Fibroblast of lung (primary cell): ENCODE data around the gene IFNA4. TPM values are rescaled to one million over a fixed set of nuclear protein-coding genes. Genes with fewer than 3 reads are reported as not detected.

Source experiments
- DNase-seq, 2 donors: peaks; one replicate each; pipeline versions ENCODE4 v3.0.0 to v3.0.0-alpha.2; 2010; ENCODE audit warnings: low read depth in 2 of 2
- H2AFZ ChIP-seq: 2 replicates; pipeline ENCODE4 v1.5.1; 2012; ENCODE audit warnings: low read length, control low read depth, inconsistent platforms
- H3K27ac ChIP-seq: 2 replicates; pipeline ENCODE4 v1.5.1; 2011; ENCODE audit warnings: low read length, control low read depth; ENCODE audit not compliant: insufficient read depth
- H3K27me3 ChIP-seq: 2 replicates; pipeline ENCODE4 v1.5.1; 2011; ENCODE audit warnings: mild to moderate bottlenecking, low read length; ENCODE audit not compliant: control insufficient read depth, insufficient read depth
- H3K36me3 ChIP-seq: 2 replicates; pipeline ENCODE4 v1.5.1; 2011; ENCODE audit warnings: low read length; ENCODE audit not compliant: control insufficient read depth, insufficient read depth
- H3K4me1 ChIP-seq: 2 replicates; pipeline ENCODE4 v1.5.1; 2011; ENCODE audit warnings: low read length; ENCODE audit not compliant: control insufficient read depth, insufficient read depth; ENCODE audit errors: extremely low read depth
- H3K4me2 ChIP-seq: 2 replicates; pipeline ENCODE4 v1.5.1; 2011; ENCODE audit warnings: low read length, control low read depth; ENCODE audit not compliant: insufficient read depth; ENCODE audit errors: extremely low read depth
- H3K4me3 ChIP-seq, 4 experiments: fragments of 200-600 bp in 1 of 4; sonication (generic) in 1 of 4; replicated peaks in 1 of 4; 2 replicates each; pipeline ENCODE4 v1.5.1; 2011 to 2016; ENCODE audit warnings: low read length in 4 of 4, low read depth in 3 of 4, mild to moderate bottlenecking in 3 of 4, control low read depth in 2 of 4, inconsistent platforms in 1 of 4, mixed read lengths in 1 of 4; ENCODE audit not compliant: insufficient read depth in 1 of 4; ENCODE audit errors: control extremely low read depth in 1 of 4
- H3K79me2 ChIP-seq: 2 replicates; pipeline ENCODE4 v1.5.1; 2012; ENCODE audit warnings: mild to moderate bottlenecking, low read length, inconsistent platforms; ENCODE audit not compliant: control insufficient read depth, insufficient read depth
- H3K9ac ChIP-seq: 2 replicates; pipeline ENCODE4 v1.5.1; 2011; ENCODE audit warnings: mild to moderate bottlenecking, low read length, control low read depth; ENCODE audit not compliant: insufficient read depth
- H3K9me3 ChIP-seq: 2 replicates; pipeline ENCODE4 v1.5.1; 2012; ENCODE audit warnings: low read depth, low read length; ENCODE audit not compliant: control insufficient read depth, insufficient read depth
- H4K20me1 ChIP-seq: 2 replicates; pipeline ENCODE4 v1.5.1; 2011; ENCODE audit warnings: low read length; ENCODE audit not compliant: control insufficient read depth, insufficient read depth; ENCODE audit errors: extremely low read depth
- EZH2 ChIP-seq: IDR thresholded peaks from 2 replicates; pipeline ENCODE4 v1.5.1; 2012; ENCODE audit warnings: low read length, control low read depth, mild to moderate bottlenecking; ENCODE audit errors: missing control alignments
- polyA plus RNA-seq, 2 donors: library from polyadenylated mRNA; depleted of rRNA in 1 of 2; stranded (reverse) in 1 of 2; unstranded in 1 of 2; fragments of >200 nt; gene quantifications; 2 replicates each; pipeline ENCODE4 v1.2.1, GENCODE V29; 2011 to 2012; ENCODE audit warnings: missing spikeins in 1 of 2
- total RNA-seq: library from RNA; depleted of rRNA; stranded (reverse); fragments of >200 nt; gene quantifications from 2 replicates; pipeline ENCODE4 v1.2.1, GENCODE V29; 2014
- TF ChIP-seq, protein P1 (sequence below), 2 donors: IDR thresholded peaks in 1 of 2; conservative IDR thresholded peaks in 1 of 2; 1 replicate in 1 of 2; 2 replicates in 1 of 2; pipeline ENCODE4 v1.5.1; 2011 to 2012; ENCODE audit warnings: low read length in 2 of 2, control low read depth in 1 of 2, inconsistent platforms in 1 of 2, low read depth in 1 of 2, mild to moderate bottlenecking in 1 of 2

IFNA4 gene
- total and polyA plus RNA-seq, 2 donors (not counting 1 experiment from before 2014, with no cell fraction given) = not detected

DNA sequence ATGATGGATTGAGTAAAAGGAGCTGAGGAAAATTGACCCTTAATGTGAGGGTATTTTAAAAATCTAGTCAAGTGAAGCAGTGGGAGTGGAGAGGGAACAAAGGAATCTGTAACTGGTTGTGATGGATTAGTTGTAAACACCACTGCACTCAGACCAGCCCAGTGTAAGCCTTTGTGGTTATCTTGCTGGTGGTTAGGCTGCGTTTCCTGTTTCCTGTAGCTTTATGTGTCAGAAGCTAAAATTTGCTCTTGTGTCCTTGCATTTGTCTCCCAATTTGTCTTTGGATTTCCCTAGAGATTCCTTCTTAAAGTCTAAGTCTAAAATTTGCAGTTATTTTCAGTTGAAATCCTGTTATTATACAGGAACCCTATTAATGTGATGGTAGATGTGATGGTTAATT is 27.2 kb downstream of the IFNA4 start:
- DNase-seq = peak in 1 of 2 donors; percentile 48
- Histone ChIP-seq H3K4me3 (no peak overlapping the region), H3K4me2 (no peak overlapping the region), H3K27ac (no peak overlapping the region), H2AFZ (no peak overlapping the region), H3K27me3 (no peaks in the 10 kb centered on the region), H4K20me1 (no peaks in the 10 kb centered on the region), H3K4me1 (no peaks in the 10 kb centered on the region), H3K36me3 (no peaks in the 10 kb centered on the region), H3K79me2 (no peaks in the 10 kb centered on the region), H3K9ac (no peak overlapping the region), H3K9me3 (no peaks in the 10 kb centered on the region)
- TF ChIP-seq, protein P1, sequence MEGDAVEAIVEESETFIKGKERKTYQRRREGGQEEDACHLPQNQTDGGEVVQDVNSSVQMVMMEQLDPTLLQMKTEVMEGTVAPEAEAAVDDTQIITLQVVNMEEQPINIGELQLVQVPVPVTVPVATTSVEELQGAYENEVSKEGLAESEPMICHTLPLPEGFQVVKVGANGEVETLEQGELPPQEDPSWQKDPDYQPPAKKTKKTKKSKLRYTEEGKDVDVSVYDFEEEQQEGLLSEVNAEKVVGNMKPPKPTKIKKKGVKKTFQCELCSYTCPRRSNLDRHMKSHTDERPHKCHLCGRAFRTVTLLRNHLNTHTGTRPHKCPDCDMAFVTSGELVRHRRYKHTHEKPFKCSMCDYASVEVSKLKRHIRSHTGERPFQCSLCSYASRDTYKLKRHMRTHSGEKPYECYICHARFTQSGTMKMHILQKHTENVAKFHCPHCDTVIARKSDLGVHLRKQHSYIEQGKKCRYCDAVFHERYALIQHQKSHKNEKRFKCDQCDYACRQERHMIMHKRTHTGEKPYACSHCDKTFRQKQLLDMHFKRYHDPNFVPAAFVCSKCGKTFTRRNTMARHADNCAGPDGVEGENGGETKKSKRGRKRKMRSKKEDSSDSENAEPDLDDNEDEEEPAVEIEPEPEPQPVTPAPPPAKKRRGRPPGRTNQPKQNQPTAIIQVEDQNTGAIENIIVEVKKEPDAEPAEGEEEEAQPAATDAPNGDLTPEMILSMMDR (conservative IDR thresholded peaks at IDR 0.05 in 1 of 2, IDR thresholded peaks at IDR 0.05 in 1 of 2; ENCODE audit: low read depth in 1 of 2, low read length in 2 of 2) = no peak
- no peak for TF ChIP-seq EZH2

DNA sequence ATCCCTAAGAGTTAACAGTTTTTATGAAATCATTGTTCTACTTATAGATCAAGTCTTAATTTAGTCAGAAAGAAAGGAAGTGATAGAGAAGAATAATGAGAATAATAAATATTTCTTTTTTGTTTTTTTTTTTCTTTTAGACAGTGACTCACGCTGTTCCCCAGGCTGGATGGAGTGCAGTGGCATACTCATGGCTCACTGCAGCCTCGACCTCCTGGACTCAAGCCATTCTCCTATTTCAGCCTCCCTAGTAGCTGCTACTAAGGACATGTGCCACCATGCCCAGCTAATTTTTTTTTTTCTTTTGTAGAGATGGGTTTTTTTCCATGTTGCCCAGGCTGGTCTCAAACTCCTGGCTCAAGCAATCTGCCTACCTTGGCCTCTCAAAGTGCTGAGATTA is 31.9 kb downstream of the IFNA4 start:
- Histone ChIP-seq H3K4me1 (no peaks in the 10 kb centered on the region), H3K9ac (no peak overlapping the region), H3K4me3 (no peak overlapping the region), H2AFZ (no peak overlapping the region), H3K36me3 (no peaks in the 10 kb centered on the region), H3K27ac (no peak overlapping the region), H4K20me1 (no peaks in the 10 kb centered on the region), H3K4me2 (no peak overlapping the region), H3K9me3 (no peaks in the 10 kb centered on the region), H3K79me2 (no peaks in the 10 kb centered on the region), H3K27me3 (no peaks in the 10 kb centered on the region)
- TF ChIP-seq EZH2 = no peak
- TF ChIP-seq, protein P1 (conservative IDR thresholded peaks at IDR 0.05 in 1 of 2, IDR thresholded peaks at IDR 0.05 in 1 of 2; ENCODE audit: low read depth in 1 of 2, low read length in 2 of 2) = no peak
- peak in 1 of 2 donors; percentile 5 for DNase-seq

DNA sequence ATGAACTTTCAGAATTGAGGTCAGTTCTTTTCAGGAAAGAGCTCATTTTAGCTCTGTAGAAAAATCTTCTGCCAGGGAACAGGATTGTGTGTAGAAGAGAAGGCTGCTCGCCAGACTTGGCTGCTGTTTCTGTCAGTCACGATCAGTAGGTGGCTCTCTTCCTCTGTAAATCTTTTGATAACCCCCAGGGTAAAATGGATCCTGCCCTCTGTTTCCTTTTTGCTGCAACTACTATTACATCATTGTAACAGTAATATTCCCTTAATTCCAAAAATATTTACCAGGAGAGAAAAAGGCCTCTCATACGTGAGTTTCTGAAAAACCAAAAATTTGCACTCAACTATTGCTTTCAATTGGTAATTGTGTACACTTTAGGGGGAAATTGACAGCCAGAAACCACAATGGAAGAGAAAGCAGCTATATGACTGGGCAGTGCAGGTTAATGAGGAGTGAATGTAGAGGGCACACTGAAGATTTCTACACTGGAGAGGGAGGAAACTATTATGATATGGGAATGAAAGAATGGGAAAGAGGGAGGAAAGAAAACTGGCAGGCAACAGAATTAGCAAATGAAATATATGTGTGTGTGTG is 33.3 kb downstream of the IFNA4 start:
- Histone ChIP-seq H4K20me1 (no peaks in the 10 kb centered on the region), H3K27ac (no peak overlapping the region), H2AFZ (no peak overlapping the region), H3K27me3 (no peaks in the 10 kb centered on the region), H3K4me3 (no peak overlapping the region), H3K4me1 (no peaks in the 10 kb centered on the region), H3K9ac (no peak overlapping the region), H3K79me2 (no peaks in the 10 kb centered on the region), H3K4me2 (no peak overlapping the region), H3K9me3 (no peaks in the 10 kb centered on the region), H3K36me3 (no peaks in the 10 kb centered on the region)
- peak; percentile 15 to 22 for DNase-seq
- TF ChIP-seq EZH2 = no peak
- TF ChIP-seq, protein P1 (conservative IDR thresholded peaks at IDR 0.05 in 1 of 2, IDR thresholded peaks at IDR 0.05 in 1 of 2; ENCODE audit: low read depth in 1 of 2, low read length in 2 of 2) = no peak
